DOHH2 (cell line): ENCODE results near the gene ATP10D.
A peak's percentile ranks its signal among the peaks of the same experiment; 100 is the strongest.

Experiments
- H3F3A ChIP-seq: fragments of 200-600 bp; sonication (generic), shearing (Covaris generic); 2 replicates; pipeline ENCODE4 v1.6.0; 2016; ENCODE audit warnings: antibody characterized with exemption, mild to moderate bottlenecking; ENCODE audit not compliant: control insufficient read depth, insufficient read depth
- H3K27ac ChIP-seq: fragments of 200-600 bp; sonication (generic); 2 replicates; pipeline ENCODE4 v1.5.1; 2014; ENCODE audit warnings: low read depth, mild to moderate bottlenecking, low read length, moderate library complexity
- H3K27me3 ChIP-seq: fragments of 200-600 bp; sonication (generic); 2 replicates; pipeline ENCODE4 v1.6.1; 2014; ENCODE audit warnings: mild to moderate bottlenecking, low read length, mixed read lengths; ENCODE audit not compliant: control insufficient read depth
- H3K36me3 ChIP-seq: fragments of 200-600 bp; sonication (generic); 2 replicates; pipeline ENCODE4 v1.6.1; 2014; ENCODE audit warnings: mild to moderate bottlenecking, low read length, moderate library complexity, mixed read lengths; ENCODE audit not compliant: control insufficient read depth
- H3K4me1 ChIP-seq: fragments of 200-600 bp; sonication (generic); 2 replicates; pipeline ENCODE4 v1.6.1; 2014; ENCODE audit warnings: mild to moderate bottlenecking, low read length, mixed read lengths; ENCODE audit not compliant: control insufficient read depth
- H3K4me2 ChIP-seq: fragments of 200-600 bp; sonication (generic); 2 replicates; pipeline ENCODE4 v1.6.0; 2014; ENCODE audit warnings: mild to moderate bottlenecking, low read length, moderate library complexity
- H3K4me3 ChIP-seq: fragments of 200-600 bp; sonication (generic); 2 replicates; pipeline ENCODE4 v1.5.1; 2014; ENCODE audit warnings: mild to moderate bottlenecking, low read length, mixed read lengths
- H3K79me2 ChIP-seq: fragments of 200-600 bp; sonication (generic); 2 replicates; pipeline ENCODE4 v1.6.1; 2014; ENCODE audit warnings: mild to moderate bottlenecking, low read length, mixed read lengths; ENCODE audit not compliant: control insufficient read depth
- H3K9me2 ChIP-seq: fragments of 200-600 bp; sonication (generic); replicated peaks from 2 replicates; pipeline ENCODE4 v1.6.1; 2014; ENCODE audit warnings: mild to moderate bottlenecking, low read length, mixed read lengths; ENCODE audit not compliant: control insufficient read depth
- H3K9me3 ChIP-seq: fragments of 200-600 bp; sonication (generic); 2 replicates; pipeline ENCODE4 v1.6.1; 2014; ENCODE audit warnings: antibody characterized with exemption, low read length, mixed read lengths; ENCODE audit not compliant: control insufficient read depth, insufficient read depth
- H4K20me1 ChIP-seq: fragments of 200-600 bp; sonication (generic); 2 replicates; pipeline ENCODE4 v1.6.0; 2014; ENCODE audit warnings: low read depth, mild to moderate bottlenecking, antibody characterized with exemption, low read length, moderate library complexity; ENCODE audit not compliant: control insufficient read depth, insufficient read depth
- CTCF ChIP-seq: fragments of 200-600 bp; sonication (generic); IDR thresholded peaks from one replicate; pipeline ENCODE4 v1.5.1; 2014; ENCODE audit warnings: antibody characterized with exemption, mild to moderate bottlenecking, low read depth, low read length; ENCODE audit not compliant: poor library complexity, severe bottlenecking
- EZH2phosphoT487 ChIP-seq: fragments of 200-600 bp; sonication (generic); IDR thresholded peaks from 2 replicates; pipeline ENCODE4 v1.6.1; 2017; ENCODE audit warnings: borderline replicate concordance, mild to moderate bottlenecking, antibody characterized with exemption, low read length, moderate library complexity, mixed read lengths

ATP10D gene

GRCh38 chr4:47465004-47465403, 20.1 kb upstream of the ATP10D start:
- H3K27me3 ChIP-seq = no peaks in the 10 kb centered on the region
- peaks cover 18% of the 10 kb centered on the region for H3K36me3 ChIP-seq
- peaks cover 28% of the 10 kb centered on the region for H3K79me2 ChIP-seq
- H4K20me1 ChIP-seq = no peaks in the 10 kb centered on the region
- H3F3A ChIP-seq = peaks cover 11% of the 10 kb centered on the region
- H3K4me1 ChIP-seq = peaks cover 56% of the 10 kb centered on the region
- peak overlapping the region; percentile 83 for H3K27ac ChIP-seq
- H3K4me2 ChIP-seq = peak overlapping the region; percentile 96
- no peak for TF ChIP-seq CTCF
- TF ChIP-seq EZH2phosphoT487 = no peak
- H3K4me3 ChIP-seq = peak overlapping the region; percentile 42
- H3K9me3 ChIP-seq = peaks cover 6% of the 10 kb centered on the region; the same call in 1 of the 2 replicates
- no peaks in the 10 kb centered on the region for H3K9me2 ChIP-seq

GRCh38 chr4:47466056-47466785, 18.9 kb upstream of the ATP10D start:
- Histone ChIP-seq H4K20me1 (no peaks in the 10 kb centered on the region), H3K9me2 (no peaks in the 10 kb centered on the region), H3K79me2 (peaks cover 20% of the 10 kb centered on the region), H3K36me3 (peaks cover 12% of the 10 kb centered on the region), H3K9me3 (peaks cover 6% of the 10 kb centered on the region; the same call in 1 of the 2 replicates), H3K4me2 (peak overlapping the region; percentile 96; the same call in 1 of the 2 replicates), H3F3A (peaks cover 11% of the 10 kb centered on the region), H3K27me3 (no peaks in the 10 kb centered on the region), H3K27ac (peak overlapping the region; percentile 83), H3K4me3 (peak overlapping the region; percentile 42; the same call in 1 of the 2 replicates), H3K4me1 (peaks cover 51% of the 10 kb centered on the region)
- TF ChIP-seq CTCF (no peak), EZH2phosphoT487 (no peak)

GRCh38 chr4:47468706-47469365, 16.2 kb upstream of the ATP10D start:
- no peaks in the 10 kb centered on the region for H3K27me3 ChIP-seq
- TF ChIP-seq EZH2phosphoT487 = no peak
- no peak for TF ChIP-seq CTCF
- H3F3A ChIP-seq = peaks cover 11% of the 10 kb centered on the region
- peaks cover 33% of the 10 kb centered on the region for H3K4me1 ChIP-seq
- H3K79me2 ChIP-seq = no peaks in the 10 kb centered on the region
- peaks cover 9% of the 10 kb centered on the region for H3K36me3 ChIP-seq
- no peaks in the 10 kb centered on the region for H4K20me1 ChIP-seq
- no peak overlapping the region for H3K27ac ChIP-seq
- H3K9me3 ChIP-seq = peaks cover 6% of the 10 kb centered on the region; the same call in 1 of the 2 replicates
- H3K4me2 ChIP-seq = no peak overlapping the region
- H3K9me2 ChIP-seq = no peaks in the 10 kb centered on the region
- H3K4me3 ChIP-seq = no peak overlapping the region
